ENCODE results near the gene RAB28.

GRCh38 chr4:13483768-13484121 lies 395 bp downstream of the RAB28 start:
- TF ChIP-seq, protein P1, sequence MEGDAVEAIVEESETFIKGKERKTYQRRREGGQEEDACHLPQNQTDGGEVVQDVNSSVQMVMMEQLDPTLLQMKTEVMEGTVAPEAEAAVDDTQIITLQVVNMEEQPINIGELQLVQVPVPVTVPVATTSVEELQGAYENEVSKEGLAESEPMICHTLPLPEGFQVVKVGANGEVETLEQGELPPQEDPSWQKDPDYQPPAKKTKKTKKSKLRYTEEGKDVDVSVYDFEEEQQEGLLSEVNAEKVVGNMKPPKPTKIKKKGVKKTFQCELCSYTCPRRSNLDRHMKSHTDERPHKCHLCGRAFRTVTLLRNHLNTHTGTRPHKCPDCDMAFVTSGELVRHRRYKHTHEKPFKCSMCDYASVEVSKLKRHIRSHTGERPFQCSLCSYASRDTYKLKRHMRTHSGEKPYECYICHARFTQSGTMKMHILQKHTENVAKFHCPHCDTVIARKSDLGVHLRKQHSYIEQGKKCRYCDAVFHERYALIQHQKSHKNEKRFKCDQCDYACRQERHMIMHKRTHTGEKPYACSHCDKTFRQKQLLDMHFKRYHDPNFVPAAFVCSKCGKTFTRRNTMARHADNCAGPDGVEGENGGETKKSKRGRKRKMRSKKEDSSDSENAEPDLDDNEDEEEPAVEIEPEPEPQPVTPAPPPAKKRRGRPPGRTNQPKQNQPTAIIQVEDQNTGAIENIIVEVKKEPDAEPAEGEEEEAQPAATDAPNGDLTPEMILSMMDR (conservative IDR thresholded peaks at IDR 0.05): no peak
- peak; percentile 82 for TF ChIP-seq ZFX (IDR thresholded peaks at IDR 0.05)

All from C4-2B (cell line).